GM12878 (cell line): Measurements from ENCODE around the gene NFIX. TPM values are rescaled to one million over a fixed set of nuclear protein-coding genes. Genes with fewer than 3 reads are reported as not detected.

Experiments used
- ATAC-seq: fragments of 200-7000 bp; cut with Tn5 transposase; 3 replicates; pipeline ENCODE4 v1.9.1; 2020; ENCODE audit warnings: mild to moderate bottlenecking, moderate library complexity
- BruUV-seq: library from RNA; stranded (reverse); fragments of 400-500 nt; replicated peaks from 2 replicates; lab custom pipeline; 2021; lab: Mats Ljungman, UMichigan
- CTCF ChIA-PET: fragments of 300-600 bp; sonication (Branson Sonifier 250); formaldehyde crosslinking; extraction: SDS; loops from one replicate; lab custom pipeline; 2021; ENCODE audit warnings: inconsistent platforms; lab: Yijun Ruan, JAX
- POLR2A ChIA-PET: fragments of 350-600 bp; formaldehyde crosslinking; extraction: SDS; loops from one replicate; lab custom pipeline; 2021; ENCODE audit warnings: inconsistent platforms; lab: Charles Lee
- RAD21 ChIA-PET: fragments of 300-600 bp; sonication (Branson Sonifier 250); formaldehyde crosslinking; loops from one replicate; lab custom pipeline; 2023; ENCODE audit warnings: antibody characterized with exemption; ENCODE audit not compliant: unreplicated experiment; lab: Charles Lee
- SMC1A ChIA-PET: fragments of 300-600 bp; sonication (Branson Sonifier 250); formaldehyde crosslinking; loops from one replicate; lab custom pipeline; 2023; ENCODE audit not compliant: unreplicated experiment, uncharacterized antibody; lab: Charles Lee
- DNase-seq: peaks from one replicate; pipeline ENCODE4 v3.0.0-alpha.2; 2011; ENCODE audit warnings: low read depth, low spot score
- FAIRE-seq: peaks from 3 replicates; lab custom pipeline; 2011; peaks lifted over from hg19 to GRCh38; lab: Jason Lieb, UNC
- H2AFZ ChIP-seq: 2 replicates; pipeline ENCODE4 v1.6.0; 2011; ENCODE audit warnings: low read depth, low read length, control low read depth; ENCODE audit not compliant: control insufficient read depth
- H3K27ac ChIP-seq: 2 replicates; pipeline ENCODE4 v1.5.1; 2011; ENCODE audit warnings: control low read depth; ENCODE audit not compliant: control insufficient read depth, insufficient read depth
- H3K27me3 ChIP-seq, 2 experiments: replicated peaks in 1 of 2; 2 replicates each; pipeline versions ENCODE4 v1.6.0 to v1.6.1; 2011; ENCODE audit warnings: low read length in 1 of 2; ENCODE audit not compliant: control insufficient read depth in 2 of 2, insufficient read depth in 2 of 2
- H3K36me3 ChIP-seq, 2 experiments: 2 replicates each; pipeline ENCODE4 v1.5.1; 2011; ENCODE audit warnings: low read length in 1 of 2; ENCODE audit not compliant: control insufficient read depth in 2 of 2, insufficient read depth in 2 of 2
- H3K4me1 ChIP-seq: 2 replicates; pipeline ENCODE4 v1.6.1; 2011; ENCODE audit warnings: mild to moderate bottlenecking, low read length, moderate library complexity, mixed read lengths; ENCODE audit not compliant: control insufficient read depth, insufficient read depth
- H3K4me2 ChIP-seq: 2 replicates; pipeline ENCODE4 v1.6.0; 2011; ENCODE audit warnings: control low read depth; ENCODE audit not compliant: control insufficient read depth, insufficient read depth
- H3K4me3 ChIP-seq: fragments of 200-600 bp; sonication (generic); 2 replicates; pipeline ENCODE4 v1.5.1; 2016
- H3K79me2 ChIP-seq: 2 replicates; pipeline ENCODE4 v1.6.0; 2011; ENCODE audit warnings: low read length; ENCODE audit not compliant: control insufficient read depth, insufficient read depth
- H3K9ac ChIP-seq: 2 replicates; pipeline ENCODE4 v1.8.0; 2011; ENCODE audit warnings: low read length, control low read depth, mixed read lengths; ENCODE audit not compliant: control insufficient read depth, insufficient read depth
- H3K9me3 ChIP-seq: replicated peaks from 3 replicates; pipeline ENCODE4 v1.5.1; 2011; ENCODE audit warnings: mild to moderate bottlenecking, low read length; ENCODE audit not compliant: control insufficient read depth, insufficient read depth
- H4K20me1 ChIP-seq: 2 replicates; pipeline ENCODE4 v1.6.0; 2011; ENCODE audit not compliant: control insufficient read depth, insufficient read depth
- BHLHE40 ChIP-seq, 2 experiments: fragments of 450-650 bp in 1 of 2; IDR thresholded peaks; 2 replicates each; pipeline ENCODE4 v1.6.1; 2011 to 2017; ENCODE audit warnings: low read depth in 2 of 2, borderline replicate concordance in 1 of 2, improper control_type of control experiment in 1 of 2, low read length in 1 of 2, mild to moderate bottlenecking in 1 of 2
- EGR1 ChIP-seq, 2 experiments: IDR thresholded peaks; 1 replicate in 1 of 2; 2 replicates in 1 of 2; pipeline ENCODE4 v1.6.1; 2011 to 2012; ENCODE audit warnings: low read depth in 2 of 2, low read length in 2 of 2, borderline replicate concordance in 1 of 2, mild to moderate bottlenecking in 1 of 2, moderate library complexity in 1 of 2
- HDGF ChIP-seq: fragments of 450-650 bp; IDR thresholded peaks from 2 replicates; pipeline ENCODE4 v1.6.1; 2016; ENCODE audit warnings: antibody characterized with exemption
- NRF1 ChIP-seq: conservative IDR thresholded peaks from 2 replicates; pipeline ENCODE4 v1.6.1; 2011; ENCODE audit warnings: mild to moderate bottlenecking, low read depth, low read length, improper control_type of control experiment
- POLR2A ChIP-seq: IDR thresholded peaks from 2 replicates; pipeline ENCODE4 v1.6.1; 2011; ENCODE audit warnings: low read depth, mild to moderate bottlenecking, low read length
- RBBP5 ChIP-seq: fragments of 200-600 bp; sonication (generic); conservative IDR thresholded peaks from 2 replicates; pipeline ENCODE4 v1.6.1; 2016
- RUNX3 ChIP-seq: IDR thresholded peaks from 2 replicates; pipeline ENCODE4 v1.6.1; 2012; ENCODE audit warnings: low read length, inconsistent platforms
- WGBS: methylation state at CpG from one replicate; pipeline ENCODE4 v1.1.6; 2016; ENCODE audit warnings: low lambda C conversion rate; ENCODE audit not compliant: insufficient replicate concordance, insufficient coverage; ENCODE audit errors: missing lambda C conversion rate; 5-methylcytosine and 5-hydroxymethylcytosine counted together
- in situ Hi-C: fragments of 300-500 bp; cut with MboI; formaldehyde crosslinking; loops from 9 replicates; pipeline ENCODE4 v1.14.3; 2018; ENCODE audit warnings: mixed read lengths
- intact Hi-C: fragments of 100-400 bp; cut with micrococcal nuclease; formaldehyde crosslinking; loops from one replicate; pipeline ENCODE4 v1.14.2; 2022; ENCODE audit not compliant: unreplicated experiment
- polyA plus RNA-seq, 11 experiments: library from polyadenylated mRNA; depleted of rRNA in 4 of 11; unstranded in 6 of 11; stranded (reverse) in 5 of 11; fragments of >200 nt; fragmentation: Nextera tagmentation in 4 of 11; fragmentation: Illumina TruSeq in 1 of 11; extraction: Ambion mirVana in 4 of 11; extraction: Trizol in 1 of 11; gene quantifications; 1 replicate in 1 of 11; 2 replicates in 10 of 11; pipeline versions ENCODE4 v1.2.1 to v1.2.3, GENCODE V29; 2011 to 2016; ENCODE audit warnings: inconsistent platforms in 2 of 11, missing spikeins in 2 of 11, low read depth in 1 of 11
- total RNA-seq, 4 experiments: library from RNA; depleted of rRNA in 3 of 4; stranded (reverse); fragments of >200 nt in 3 of 4; fragmentation: Illumina TruSeq in 1 of 4; extraction: Trizol in 1 of 4; gene quantifications; 2 replicates each; pipeline versions ENCODE4 v1.2.1 to v1.2.3, GENCODE V29; 2013 to 2021
- TF ChIP-seq, protein P1 (sequence below): fragments of 450-650 bp; IDR thresholded peaks from 2 replicates; pipeline ENCODE4 v1.6.1; 2017; ENCODE audit warnings: borderline replicate concordance

The NFIX gene
- total and polyA plus RNA-seq, 10 of the 15 experiments (the other 5 are each of a cell fraction or from before 2014, with no cell fraction given): 0.02 to 2.2 (median 0.28) TPM

- FAIRE-seq (peak; percentile 35), ATAC-seq (peak; percentile 68), DNase-seq (no peak)
- ChIA-PET RAD21 (no interaction called here), POLR2A (no interaction called here), CTCF (interaction anchor here (1.3 to 3.0 kb wide), 2 partner anchors 17 to 28 kb away, joined by 3 to 13 read pairs; partner anchors contain the start of genes IER2 and STX10), SMC1A (no interaction called here)
- peak overlapping the region; percentile 46; the same call in 1 of the 2 replicates for H3K4me3 ChIP-seq
- no peak overlapping the region for H2AFZ ChIP-seq
- in situ Hi-C loops (no loop called here), intact Hi-C loops (no loop called here)
- H3K9me3 ChIP-seq: no peaks in the 10 kb centered on the region
- H3K4me1 ChIP-seq: peaks cover 23% of the 10 kb centered on the region
- 25% methylated on average over 18 of the region's 18 CpGs for WGBS
- peaks cover 55% of the 10 kb centered on the region for H3K79me2 ChIP-seq
- H3K9ac ChIP-seq: peak overlapping the region; percentile 28; the same call in 1 of the 2 replicates
- H3K36me3 ChIP-seq: peaks cover 5 to 7% of the 10 kb centered on the region in 2 experiments
- peaks cover 10% of the 10 kb centered on the region for H4K20me1 ChIP-seq
- peak overlapping the region; percentile 65 for H3K4me2 ChIP-seq
- no TSS peak for BruUV-seq
- no peaks in the 10 kb centered on the region for H3K27me3 ChIP-seq
- no peak overlapping the region; the same call in 1 of the 2 replicates for H3K27ac ChIP-seq
- TF ChIP-seq EGR1 (IDR thresholded peaks at IDR 0.05; ENCODE audit: borderline replicate concordance in 1 of 2, low read depth in 2 of 2, low read length in 2 of 2): no peak
- TF ChIP-seq, protein P1, sequence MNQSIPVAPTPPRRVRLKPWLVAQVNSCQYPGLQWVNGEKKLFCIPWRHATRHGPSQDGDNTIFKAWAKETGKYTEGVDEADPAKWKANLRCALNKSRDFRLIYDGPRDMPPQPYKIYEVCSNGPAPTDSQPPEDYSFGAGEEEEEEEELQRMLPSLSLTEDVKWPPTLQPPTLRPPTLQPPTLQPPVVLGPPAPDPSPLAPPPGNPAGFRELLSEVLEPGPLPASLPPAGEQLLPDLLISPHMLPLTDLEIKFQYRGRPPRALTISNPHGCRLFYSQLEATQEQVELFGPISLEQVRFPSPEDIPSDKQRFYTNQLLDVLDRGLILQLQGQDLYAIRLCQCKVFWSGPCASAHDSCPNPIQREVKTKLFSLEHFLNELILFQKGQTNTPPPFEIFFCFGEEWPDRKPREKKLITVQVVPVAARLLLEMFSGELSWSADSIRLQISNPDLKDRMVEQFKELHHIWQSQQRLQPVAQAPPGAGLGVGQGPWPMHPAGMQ: no peak
- TF ChIP-seq POLR2A: peak; percentile 13; the same call in 1 of the 2 replicates
- TF ChIP-seq BHLHE40 (IDR thresholded peaks at IDR 0.05; ENCODE audit: borderline replicate concordance in 1 of 2, low read depth in 2 of 2, low read length in 1 of 2): peak; percentile 18 to 62; a peak in 1 of 4 replicates
- no peak for TF ChIP-seq RBBP5
- TF ChIP-seq HDGF: peak; percentile 56; the same call in 1 of the 2 replicates
- no peak for TF ChIP-seq NRF1
- TF ChIP-seq RUNX3: peak; percentile 56
Measured at GRCh38 chr19:13121551-13122274, 126.4 kb downstream of the NFIX start.
